ENCODE measurements around the gene SLC41A2. TPM values are rescaled to one million over a fixed set of nuclear protein-coding genes. Genes with fewer than 3 reads are reported as not detected.
A peak's percentile ranks its signal among the peaks of the same experiment; 100 is the strongest.

SLC41A2 gene
- total RNA-seq, 2 experiments from 2014 or later = 8.0 to 8.1 TPM

DNA sequence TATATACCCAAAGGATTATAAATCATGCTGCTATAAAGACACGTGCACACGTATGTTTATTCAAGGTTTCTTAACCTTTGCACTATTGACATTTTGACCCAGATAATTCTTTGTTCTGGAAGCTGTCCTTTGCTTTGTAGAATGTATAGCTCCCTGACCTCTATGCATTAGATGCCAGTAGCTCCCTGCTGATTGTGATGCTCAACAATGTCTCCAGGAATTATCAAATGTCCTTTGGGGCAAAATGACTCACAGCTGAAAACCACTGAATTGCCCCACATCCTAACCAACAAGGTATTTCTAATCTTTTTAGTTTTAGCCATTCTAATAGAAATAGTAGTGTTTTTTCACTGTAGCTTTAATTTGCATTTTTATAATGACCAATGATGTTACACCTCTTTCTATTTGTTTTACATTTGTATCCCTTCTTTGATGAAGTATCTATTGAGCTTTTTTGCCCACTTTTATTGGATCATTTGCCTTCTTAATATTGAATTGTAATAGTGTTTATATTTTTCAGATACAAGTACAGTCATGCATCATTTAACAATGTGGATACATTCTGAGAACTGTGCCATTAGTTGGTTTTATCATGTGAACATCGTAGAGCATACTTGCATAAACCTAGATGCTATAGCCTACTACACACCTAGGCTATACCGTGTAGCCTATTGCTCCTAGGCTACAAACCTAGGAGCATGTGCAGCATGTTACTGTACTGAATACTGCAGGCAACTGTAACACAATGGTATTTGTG is 17.7 kb upstream of the SLC41A2 start:
- CTCF ChIA-PET = no interaction called here
- H3K27ac Mint-ChIP-seq = no peak overlapping the region
- POLR2A ChIA-PET = interaction anchor here (0.8 kb wide), 1 partner anchor 9 kb away, joined by 3 read pairs; no protein-coding TSS in a partner anchor
- H3K27me3 Mint-ChIP-seq = peaks cover 5% of the 10 kb centered on the region
- no peak for DNase-seq
- H3K36me3 Mint-ChIP-seq (ENCODE audit: low read depth) = no peaks in the 10 kb centered on the region
- no peak overlapping the region for H3K4me3 Mint-ChIP-seq
- no peaks in the 10 kb centered on the region for H3K9me3 Mint-ChIP-seq
- no peaks in the 10 kb centered on the region for H3K4me1 Mint-ChIP-seq

DNA sequence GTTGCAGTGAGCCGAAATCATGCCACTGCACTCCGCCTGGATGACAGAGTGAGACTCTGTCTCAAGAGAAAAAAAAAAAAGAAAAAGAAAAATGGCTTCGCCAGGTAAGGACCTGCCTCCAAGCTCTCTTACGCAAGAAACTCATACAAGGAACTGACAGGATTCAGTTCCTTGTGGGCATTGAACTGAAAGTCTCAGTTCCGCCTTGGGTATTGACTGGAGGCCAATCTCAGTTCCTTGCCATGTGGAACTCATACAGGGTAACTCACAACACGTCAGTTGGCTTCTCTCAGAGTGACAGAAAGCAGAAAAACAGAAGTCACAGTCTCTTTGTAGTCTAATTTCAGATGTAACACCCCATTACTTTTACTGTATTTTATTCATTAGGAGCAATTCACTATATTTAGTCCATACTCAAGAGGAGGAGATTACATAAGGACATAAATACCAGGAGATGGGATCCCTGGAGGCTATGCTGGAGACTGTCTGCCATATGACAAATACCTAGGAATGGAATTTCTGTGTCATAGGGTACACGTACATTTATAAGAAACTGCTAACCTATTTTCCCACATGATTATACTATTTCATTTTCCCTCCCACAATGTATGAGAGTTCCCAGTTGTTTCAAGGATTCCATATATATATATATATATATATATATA is 16.7 kb upstream of the SLC41A2 start:
- DNase-seq = no peak
- Mint-ChIP-seq H3K4me3 (no peak overlapping the region), H3K36me3 (ENCODE audit: low read depth) (no peaks in the 10 kb centered on the region), H3K4me1 (no peaks in the 10 kb centered on the region), H3K9me3 (no peaks in the 10 kb centered on the region), H3K27ac (no peak overlapping the region), H3K27me3 (no peaks in the 10 kb centered on the region)
- ChIA-PET POLR2A (no interaction called here), CTCF (no interaction called here)

DNA sequence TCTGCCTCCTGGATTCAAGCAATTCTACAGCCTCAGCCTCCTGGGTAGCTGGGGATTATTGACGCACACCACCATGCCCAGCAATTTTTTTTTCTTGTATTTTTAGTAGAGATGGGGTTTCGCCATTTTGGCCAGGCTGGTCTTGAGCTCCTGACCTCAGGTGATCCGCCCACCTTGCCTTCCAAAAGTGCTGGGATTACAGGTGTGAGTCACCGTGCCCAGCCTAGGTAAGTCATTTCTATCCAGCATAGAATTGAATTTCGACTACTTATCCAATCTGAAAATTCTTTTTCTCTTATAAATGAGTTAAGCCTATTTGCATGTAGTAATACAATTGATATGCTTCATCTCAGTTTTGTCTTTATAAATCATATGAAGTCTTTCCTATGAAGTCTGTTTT is 15.2 kb upstream of the SLC41A2 start:
- H3K36me3 Mint-ChIP-seq (ENCODE audit: low read depth) = no peaks in the 10 kb centered on the region
- H3K4me1 Mint-ChIP-seq = no peaks in the 10 kb centered on the region
- CTCF ChIA-PET = no interaction called here
- H3K27ac Mint-ChIP-seq = no peak overlapping the region
- no peak for DNase-seq
- no peak overlapping the region for H3K4me3 Mint-ChIP-seq
- peaks cover 4% of the 10 kb centered on the region for H3K27me3 Mint-ChIP-seq
- H3K9me3 Mint-ChIP-seq = no peaks in the 10 kb centered on the region
- POLR2A ChIA-PET = no interaction called here

DNA sequence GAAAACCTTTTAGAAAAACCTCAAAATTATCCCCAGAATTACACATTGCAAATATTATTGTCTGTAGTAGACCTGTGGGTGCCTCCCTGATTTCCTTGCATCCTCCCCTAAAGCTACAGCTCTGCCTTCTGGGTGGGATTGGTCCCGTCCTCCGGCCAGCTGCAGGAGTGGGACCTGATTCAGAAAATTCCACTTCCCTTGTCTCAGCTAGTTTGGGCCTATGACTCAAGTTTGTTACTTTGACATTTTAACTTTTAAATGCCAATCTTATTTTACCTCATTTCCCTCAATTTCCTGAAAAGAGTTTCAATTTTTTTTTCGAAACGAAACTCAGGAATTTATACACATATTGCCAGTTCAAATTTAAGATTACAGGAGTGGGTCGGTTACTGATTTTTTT is 13.2 kb upstream of the SLC41A2 start:
- Mint-ChIP-seq H3K27ac (no peak overlapping the region), H3K27me3 (peaks cover 5% of the 10 kb centered on the region), H3K4me3 (no peak overlapping the region), H3K36me3 (ENCODE audit: low read depth) (no peaks in the 10 kb centered on the region), H3K4me1 (no peaks in the 10 kb centered on the region), H3K9me3 (no peaks in the 10 kb centered on the region)
- CTCF ChIA-PET = no interaction called here
- DNase-seq = no peak
- POLR2A ChIA-PET = interaction anchor here (0.9 kb wide), 1 partner anchor 12 kb away, joined by 3 read pairs; no protein-coding TSS in a partner anchor

DNA sequence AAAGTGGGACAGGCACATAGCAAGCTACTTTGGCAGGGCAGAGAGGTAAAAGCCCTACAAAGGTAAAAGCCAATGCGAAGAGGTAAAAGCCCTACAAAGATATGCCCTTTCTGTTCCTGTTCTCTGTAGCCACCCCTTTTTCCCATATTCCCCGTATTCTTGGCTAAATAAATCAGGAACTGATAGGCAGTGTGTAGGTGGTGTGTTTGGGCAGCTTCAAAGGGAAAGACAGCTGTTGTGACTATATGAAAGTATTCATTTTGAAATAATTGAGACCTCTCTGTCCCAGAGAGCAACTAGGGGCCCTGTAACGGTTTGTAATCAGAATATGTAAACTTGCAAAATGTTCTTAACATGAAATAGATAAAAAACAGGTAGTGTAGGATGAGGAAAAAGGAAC is 11.3 kb upstream of the SLC41A2 start:
- Mint-ChIP-seq H3K27ac (no peak overlapping the region), H3K4me1 (no peaks in the 10 kb centered on the region), H3K4me3 (no peak overlapping the region), H3K27me3 (peaks cover 21% of the 10 kb centered on the region), H3K9me3 (no peaks in the 10 kb centered on the region), H3K36me3 (ENCODE audit: low read depth) (no peaks in the 10 kb centered on the region)
- no peak for DNase-seq
- CTCF ChIA-PET = interaction anchor here (0.5 to 0.7 kb wide), 2 partner anchors 20 to 195 kb away, joined by 3 to 4 read pairs; no protein-coding TSS in a partner anchor
- POLR2A ChIA-PET = no interaction called here

DNA sequence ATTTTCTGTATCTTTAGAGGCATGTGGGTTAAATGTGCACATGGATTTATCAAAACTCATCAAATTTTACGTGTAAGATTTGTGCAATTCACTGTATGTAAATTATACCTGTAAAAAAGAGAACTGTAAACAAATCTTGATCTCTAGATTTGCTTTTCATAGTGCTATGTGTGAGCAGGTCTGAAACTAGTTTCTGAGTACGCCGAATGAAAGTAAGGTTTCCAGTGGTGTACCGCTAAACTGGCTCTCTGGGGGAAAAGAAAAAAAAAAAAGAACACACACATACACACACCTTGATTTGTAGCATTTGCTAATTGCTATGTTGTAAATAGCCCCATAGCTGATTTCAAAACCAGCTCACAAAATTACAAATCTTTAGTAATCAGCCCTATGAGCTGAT is 8.6 kb upstream of the SLC41A2 start:
- Mint-ChIP-seq H3K27me3 (peaks cover 30% of the 10 kb centered on the region), H3K9me3 (no peaks in the 10 kb centered on the region), H3K27ac (no peak overlapping the region), H3K4me3 (no peak overlapping the region), H3K4me1 (no peaks in the 10 kb centered on the region), H3K36me3 (ENCODE audit: low read depth) (no peaks in the 10 kb centered on the region)
- POLR2A ChIA-PET = interaction anchor here (0.9 kb wide), 1 partner anchor 9 kb away, joined by 3 read pairs; no protein-coding TSS in a partner anchor
- CTCF ChIA-PET = no interaction called here
- DNase-seq = no peak

DNA sequence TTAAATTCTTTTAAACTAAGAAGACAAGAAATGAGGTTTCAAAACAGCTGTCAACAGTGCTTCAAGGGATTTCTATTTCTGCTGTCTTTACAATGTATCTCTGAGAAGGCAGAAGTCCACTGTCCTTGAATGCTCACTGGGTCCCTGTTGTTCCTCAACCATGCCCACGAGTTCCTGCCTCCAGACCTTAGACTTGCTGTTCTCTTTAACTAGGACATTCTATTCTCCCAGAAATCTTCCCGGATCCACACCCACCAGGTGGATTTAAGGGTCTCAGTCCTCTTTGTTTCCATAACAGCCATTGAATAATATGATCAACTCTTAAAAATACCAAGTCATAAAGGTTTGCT is 6.7 kb upstream of the SLC41A2 start:
- ChIA-PET CTCF (no interaction called here), POLR2A (no interaction called here)
- Mint-ChIP-seq H3K9me3 (no peaks in the 10 kb centered on the region), H3K36me3 (ENCODE audit: low read depth) (no peaks in the 10 kb centered on the region), H3K27me3 (peaks cover 39% of the 10 kb centered on the region), H3K4me1 (peaks cover 4% of the 10 kb centered on the region), H3K4me3 (no peak overlapping the region), H3K27ac (no peak overlapping the region)
- no peak for DNase-seq

DNA sequence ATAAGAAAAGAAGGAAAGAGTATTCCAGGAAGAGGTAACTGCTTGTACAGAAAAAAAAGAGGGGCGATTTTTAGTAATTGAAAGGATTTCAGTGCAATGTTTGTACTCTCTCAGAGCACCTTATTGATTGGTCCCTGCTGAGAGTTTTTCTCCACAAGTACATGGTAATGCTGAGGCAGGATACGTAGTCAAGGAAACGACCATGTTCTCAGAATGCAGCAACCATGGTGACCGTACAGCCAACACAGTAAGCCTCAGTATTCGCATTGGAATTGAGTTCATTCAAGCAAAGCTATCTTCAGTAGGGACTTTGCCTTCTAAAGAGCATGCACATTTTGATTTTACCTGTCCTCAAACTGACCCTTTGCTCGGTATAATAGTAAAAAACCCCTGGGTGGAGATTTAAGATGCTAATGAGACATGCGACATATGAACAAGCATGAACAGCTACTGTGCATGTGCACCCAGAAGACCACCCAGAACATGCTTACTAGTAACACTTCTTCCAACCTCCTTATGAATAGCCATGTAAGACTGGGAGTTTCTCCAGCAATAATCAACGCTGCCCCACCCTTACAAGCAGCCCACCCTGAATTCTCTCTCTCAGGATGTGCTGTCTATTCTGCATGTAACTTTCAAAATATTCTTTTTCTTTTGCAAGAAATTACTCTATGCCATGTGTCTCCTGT is 6.2 kb upstream of the SLC41A2 start:
- H3K27me3 Mint-ChIP-seq = peaks cover 42% of the 10 kb centered on the region
- no peaks in the 10 kb centered on the region for H3K36me3 Mint-ChIP-seq (ENCODE audit: low read depth)
- ChIA-PET POLR2A (no interaction called here), CTCF (no interaction called here)
- H3K4me1 Mint-ChIP-seq = peaks cover 9% of the 10 kb centered on the region
- no peaks in the 10 kb centered on the region for H3K9me3 Mint-ChIP-seq
- H3K27ac Mint-ChIP-seq = no peak overlapping the region
- DNase-seq = no peak
- H3K4me3 Mint-ChIP-seq = no peak overlapping the region

DNA sequence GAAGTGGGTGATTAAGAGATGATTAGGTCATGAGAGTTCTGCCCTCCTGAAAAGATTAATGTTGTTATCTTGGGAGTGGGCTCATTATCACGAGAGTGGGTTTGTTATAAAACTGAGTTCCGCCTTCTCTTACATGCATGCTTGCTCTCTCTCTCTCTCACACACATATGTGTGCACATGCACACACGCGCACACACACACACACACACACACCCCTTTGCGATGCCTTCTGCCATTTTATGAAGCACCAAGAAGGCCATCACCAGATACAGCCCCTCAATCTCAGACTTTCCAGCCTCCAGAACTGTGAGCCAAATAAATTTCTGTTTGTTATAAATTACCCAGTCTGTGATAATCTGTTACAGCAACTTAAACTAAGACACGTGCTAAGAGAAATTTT is 5.7 kb upstream of the SLC41A2 start:
- no peaks in the 10 kb centered on the region for H3K9me3 Mint-ChIP-seq
- H3K4me3 Mint-ChIP-seq = no peak overlapping the region
- ChIA-PET POLR2A (no interaction called here), CTCF (no interaction called here)
- H3K4me1 Mint-ChIP-seq = peaks cover 15% of the 10 kb centered on the region
- no peaks in the 10 kb centered on the region for H3K36me3 Mint-ChIP-seq (ENCODE audit: low read depth)
- H3K27ac Mint-ChIP-seq = no peak overlapping the region
- no peak for DNase-seq
- peaks cover 42% of the 10 kb centered on the region for H3K27me3 Mint-ChIP-seq

DNA sequence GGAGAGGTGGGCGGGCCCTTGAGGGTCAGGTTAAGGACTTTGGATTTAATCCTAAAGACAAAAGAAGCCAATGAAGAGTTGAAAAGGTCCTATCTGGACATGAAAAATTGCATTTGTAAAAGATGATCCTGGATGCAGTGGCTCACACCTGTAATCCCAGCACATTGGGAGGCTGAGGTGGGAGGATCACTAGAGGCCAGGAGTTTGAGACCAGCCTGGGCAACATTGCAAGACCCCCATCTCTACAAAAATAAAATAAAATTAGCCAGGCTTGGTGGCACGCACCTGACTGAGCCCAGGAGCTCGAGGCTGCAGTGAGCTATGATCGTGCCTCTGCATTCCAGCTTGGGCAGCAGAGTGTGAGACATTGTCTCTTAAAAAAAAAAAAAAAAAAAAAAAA is 2.4 kb upstream of the SLC41A2 start:
- Mint-ChIP-seq H3K27ac (no peak overlapping the region), H3K36me3 (ENCODE audit: low read depth) (no peaks in the 10 kb centered on the region), H3K4me1 (peaks cover 25% of the 10 kb centered on the region), H3K27me3 (peaks cover 46% of the 10 kb centered on the region), H3K4me3 (no peak overlapping the region), H3K9me3 (no peaks in the 10 kb centered on the region)
- ChIA-PET POLR2A (no interaction called here), CTCF (interaction anchor here (0.7 to 2.9 kb wide), 2 partner anchors 221 to 578 kb away, joined by 3 to 21 read pairs; no protein-coding TSS in a partner anchor)
- DNase-seq = no peak

DNA sequence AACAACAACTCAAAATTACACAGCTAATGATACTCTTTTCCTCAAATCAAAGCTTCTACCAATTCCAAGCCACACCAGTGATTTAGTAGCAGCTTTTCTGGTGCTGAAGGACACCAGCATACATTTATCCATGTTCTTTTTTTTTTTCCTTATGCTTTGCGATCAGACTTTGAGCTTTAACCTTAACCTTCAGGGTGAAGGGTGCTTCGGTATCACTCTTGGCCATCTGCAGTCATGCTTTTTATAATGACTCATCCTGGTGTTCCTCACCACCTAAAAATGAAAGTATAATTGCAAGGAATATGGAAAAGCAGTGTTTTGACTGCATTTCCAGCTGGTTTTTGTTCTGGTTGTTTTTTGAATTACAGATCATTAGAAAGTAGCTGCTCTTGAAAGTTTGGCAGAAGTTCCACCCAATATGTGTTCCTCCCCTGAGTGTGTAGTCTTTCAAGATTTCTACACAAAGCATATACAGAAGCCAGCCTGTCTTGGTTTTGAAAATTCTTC is 1.3 kb upstream of the SLC41A2 start:
- H3K4me1 Mint-ChIP-seq = peaks cover 25% of the 10 kb centered on the region
- H3K27me3 Mint-ChIP-seq = peaks cover 40% of the 10 kb centered on the region
- H3K36me3 Mint-ChIP-seq (ENCODE audit: low read depth) = no peaks in the 10 kb centered on the region
- POLR2A ChIA-PET = interaction anchor here (0.9 to 1.4 kb wide), 3 partner anchors 12 to 80 kb away, joined by 3 read pairs; no protein-coding TSS in a partner anchor
- CTCF ChIA-PET = interaction anchor here (0.5 to 2.9 kb wide), 11 partner anchors 8 to 902 kb away, joined by 3 to 21 read pairs (median 3); no protein-coding TSS in a partner anchor
- no peak for DNase-seq
- no peaks in the 10 kb centered on the region for H3K9me3 Mint-ChIP-seq
- no peak overlapping the region for H3K27ac Mint-ChIP-seq
- peak overlapping the region; percentile 90 for H3K4me3 Mint-ChIP-seq

DNA sequence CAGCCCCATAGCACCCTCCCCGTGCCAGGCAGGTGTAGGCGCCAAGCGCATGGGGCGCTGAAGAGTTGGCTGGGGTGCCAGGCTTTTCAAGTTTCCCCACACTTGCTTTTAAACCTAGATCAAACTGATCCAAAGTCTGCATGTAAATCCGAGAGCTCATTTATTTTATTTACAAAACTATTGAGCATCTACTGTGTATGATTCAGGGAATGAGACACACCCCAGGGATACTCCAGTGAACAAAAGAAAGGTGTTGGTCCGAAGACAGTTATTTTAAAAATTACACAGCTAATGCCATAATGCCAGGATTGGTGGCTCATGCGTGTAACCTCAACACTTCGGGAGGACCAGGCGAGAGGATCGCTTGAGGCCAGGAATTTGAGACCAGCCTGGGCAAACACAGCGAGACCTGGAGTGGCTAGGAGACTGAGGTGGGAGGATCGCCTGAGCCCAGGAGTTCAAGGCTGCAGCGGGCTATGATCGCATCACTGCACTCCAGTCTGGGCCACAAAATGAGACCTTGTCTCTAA is 780 bp upstream of the SLC41A2 start:
- Mint-ChIP-seq H3K36me3 (ENCODE audit: low read depth) (no peaks in the 10 kb centered on the region), H3K27me3 (peaks cover 42% of the 10 kb centered on the region), H3K9me3 (no peaks in the 10 kb centered on the region), H3K4me3 (peak overlapping the region; percentile 90), H3K27ac (peak overlapping the region; percentile 69), H3K4me1 (peaks cover 25% of the 10 kb centered on the region)
- no peak for DNase-seq
- ChIA-PET CTCF (interaction anchor here (0.7 to 2.9 kb wide), 11 partner anchors 9 to 901 kb away, joined by 3 to 21 read pairs (median 3); no protein-coding TSS in a partner anchor), POLR2A (interaction anchor here (0.9 to 1.4 kb wide), 4 partner anchors 12 to 81 kb away, joined by 3 to 4 read pairs (median 3); no protein-coding TSS in a partner anchor)

DNA sequence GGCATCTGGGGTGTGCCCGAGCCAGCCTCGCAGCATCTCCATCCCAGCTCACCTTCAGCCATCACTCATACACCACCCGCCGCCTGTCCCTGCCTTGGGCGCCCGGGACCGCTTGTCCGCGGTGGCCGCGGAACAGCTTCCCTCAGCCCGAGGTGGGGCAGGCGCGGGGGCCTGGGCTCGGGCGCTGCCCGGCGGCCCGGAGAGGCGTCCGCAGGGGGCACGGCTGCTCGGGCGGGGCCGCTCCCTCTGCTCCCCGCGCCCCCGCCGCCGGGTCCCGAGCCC is 430 bp downstream of the SLC41A2 start:
- H3K27ac Mint-ChIP-seq = no peak overlapping the region
- H3K27me3 Mint-ChIP-seq = peaks cover 42% of the 10 kb centered on the region
- DNase-seq = peak; percentile 34
- CTCF ChIA-PET = interaction anchor here (0.9 to 2.9 kb wide), 2 partner anchors 31 to 575 kb away, joined by 3 to 21 read pairs; no protein-coding TSS in a partner anchor
- H3K4me1 Mint-ChIP-seq = peaks cover 25% of the 10 kb centered on the region
- peak overlapping the region; percentile 77 for H3K4me3 Mint-ChIP-seq
- no peaks in the 10 kb centered on the region for H3K36me3 Mint-ChIP-seq (ENCODE audit: low read depth)
- POLR2A ChIA-PET = interaction anchor here (0.5 to 1.3 kb wide), 2 partner anchors 17 to 389 kb away, joined by 3 to 4 read pairs; no protein-coding TSS in a partner anchor
- H3K9me3 Mint-ChIP-seq = no peaks in the 10 kb centered on the region
